IMR-90 (cell line): ENCODE measurements around the gene LRPAP1. TPM values are rescaled to one million over a fixed set of nuclear protein-coding genes. Genes with fewer than 3 reads are reported as not detected.

Experiments
- ATAC-seq: fragments of 200-7000 bp; cut with Tn5 transposase; 2 replicates; pipeline ENCODE4 v1.9.1; 2020; ENCODE audit warnings: low read depth, mild to moderate bottlenecking, moderate library complexity
- BruUV-seq: library from RNA; stranded (reverse); fragments of 400-500 nt; replicated peaks from 2 replicates; lab custom pipeline; 2021; lab: Mats Ljungman, UMichigan
- CTCF ChIA-PET: fragments of 300-600 bp; formaldehyde crosslinking; extraction: SDS; loops from one replicate; lab custom pipeline; 2021; ENCODE audit warnings: antibody characterized with exemption; lab: Yijun Ruan, JAX
- POLR2A ChIA-PET: fragments of 300-600 bp; sonication (Branson Sonifier 250); formaldehyde crosslinking; loops from one replicate; lab custom pipeline; 2022; ENCODE audit warnings: antibody characterized with exemption; ENCODE audit not compliant: unreplicated experiment; lab: Charles Lee
- DNase-seq: peaks from one replicate; pipeline ENCODE4 v3.0.0; 2013
- H2AFZ ChIP-seq: replicated peaks from 2 replicates; pipeline ENCODE3; 2013; ENCODE audit warnings: low read length, mild to moderate bottlenecking; ENCODE audit not compliant: poor library complexity
- H2AK5ac ChIP-seq: 2 replicates; pipeline ENCODE4 v1.6.1; 2013; ENCODE audit warnings: low read depth, low read length, inconsistent platforms
- H2AK9ac ChIP-seq: replicated peaks from 2 replicates; pipeline ENCODE3; 2013; ENCODE audit warnings: mild to moderate bottlenecking, low read depth, low read length, moderate library complexity; ENCODE audit not compliant: poor library complexity
- H2BK120ac ChIP-seq: 2 replicates; pipeline ENCODE4 v1.6.1; 2013; ENCODE audit warnings: low read depth, low read length, inconsistent platforms
- H2BK15ac ChIP-seq: 3 replicates; pipeline ENCODE4 v1.6.1; 2013; ENCODE audit warnings: low read depth, low read length, inconsistent platforms
- H2BK20ac ChIP-seq: 2 replicates; pipeline ENCODE4 v1.6.1; 2013; ENCODE audit warnings: low read depth, mild to moderate bottlenecking, inconsistent platforms, low read length, moderate library complexity
- H2BK5ac ChIP-seq: 2 replicates; pipeline ENCODE4 v1.6.1; 2013; ENCODE audit warnings: mild to moderate bottlenecking, low read depth, low read length, inconsistent platforms; ENCODE audit not compliant: poor library complexity, severe bottlenecking
- H3K14ac ChIP-seq: replicated peaks from 2 replicates; pipeline ENCODE4 v1.6.1; 2013; ENCODE audit warnings: low read depth, low read length, inconsistent platforms
- H3K18ac ChIP-seq: 2 replicates; pipeline ENCODE4 v1.6.1; 2013; ENCODE audit warnings: low read depth, low read length, control low read depth
- H3K23ac ChIP-seq: 2 replicates; pipeline ENCODE4 v1.6.1; 2013; ENCODE audit warnings: low read depth, low read length, inconsistent platforms
- H3K27ac ChIP-seq: 2 replicates; pipeline ENCODE4 v1.5.1; 2013; ENCODE audit warnings: mild to moderate bottlenecking, control low read depth, low read length; ENCODE audit not compliant: insufficient read depth
- H3K27me3 ChIP-seq: 2 replicates; pipeline ENCODE4 v1.6.1; 2013; ENCODE audit warnings: low read length; ENCODE audit not compliant: control insufficient read depth, insufficient read depth
- H3K36me3 ChIP-seq: 2 replicates; pipeline ENCODE4 v1.6.1; 2013; ENCODE audit warnings: low read length, mixed read lengths; ENCODE audit not compliant: control insufficient read depth, insufficient read depth
- H3K4ac ChIP-seq: 2 replicates; pipeline ENCODE4 v1.6.1; 2013; ENCODE audit warnings: low read depth, low read length, inconsistent platforms
- H3K4me1 ChIP-seq: 2 replicates; pipeline ENCODE4 v1.6.1; 2013; ENCODE audit warnings: low read length, mixed read lengths; ENCODE audit not compliant: control insufficient read depth, insufficient read depth
- H3K4me2 ChIP-seq: 2 replicates; pipeline ENCODE4 v1.6.1; 2013; ENCODE audit warnings: low read depth, mild to moderate bottlenecking, control low read depth, low read length, moderate library complexity
- H3K4me3 ChIP-seq: 2 replicates; pipeline ENCODE4 v1.5.1; 2013; ENCODE audit warnings: low read depth, mild to moderate bottlenecking, control low read depth, low read length, moderate library complexity; ENCODE audit not compliant: insufficient read depth
- H3K56ac ChIP-seq: 2 replicates; pipeline ENCODE4 v1.6.1; 2013; ENCODE audit warnings: low read length, inconsistent platforms; ENCODE audit not compliant: insufficient read depth; ENCODE audit errors: extremely low read depth
- H3K79me1 ChIP-seq, 2 experiments: 2 replicates each; pipeline ENCODE4 v1.6.1; 2013; ENCODE audit warnings: low read length in 2 of 2, inconsistent platforms in 1 of 2, low read depth in 1 of 2
- H3K9ac ChIP-seq: 2 replicates; pipeline ENCODE4 v1.6.1; 2013; ENCODE audit warnings: low read depth, low read length, control low read depth
- H3K9me1 ChIP-seq: 2 replicates; pipeline ENCODE4 v1.6.1; 2013; ENCODE audit warnings: low read length, inconsistent platforms; ENCODE audit not compliant: insufficient read depth
- H3K9me3 ChIP-seq: 2 replicates; pipeline ENCODE4 v1.6.1; 2013; ENCODE audit warnings: low read length; ENCODE audit not compliant: control insufficient read depth, insufficient read depth
- H4K20me1 ChIP-seq: 2 replicates; pipeline ENCODE4 v1.6.1; 2013; ENCODE audit warnings: low read length, inconsistent platforms; ENCODE audit not compliant: insufficient read depth
- H4K5ac ChIP-seq: 2 replicates; pipeline ENCODE4 v1.6.1; 2013; ENCODE audit warnings: mild to moderate bottlenecking, low read depth, low read length, control low read depth
- H4K8ac ChIP-seq, 2 experiments: 2 replicates each; pipeline ENCODE4 v1.6.1; 2013; ENCODE audit warnings: low read depth in 2 of 2, low read length in 2 of 2, control low read depth in 1 of 2, inconsistent platforms in 1 of 2
- H4K91ac ChIP-seq: 2 replicates; pipeline ENCODE4 v1.6.1; 2013; ENCODE audit warnings: low read depth, low read length, inconsistent platforms; ENCODE audit not compliant: insufficient read depth
- BHLHE40 ChIP-seq: fragments of 150-350 bp; IDR thresholded peaks from 2 replicates; pipeline ENCODE4 v1.6.1; 2016; ENCODE audit warnings: mild to moderate bottlenecking, low read depth, low read length
- CEBPB ChIP-seq: IDR thresholded peaks from 2 replicates; pipeline ENCODE4 v1.6.1; 2012; ENCODE audit warnings: low read depth, low read length, improper control_type of control experiment
- CHD1 ChIP-seq: IDR thresholded peaks from 2 replicates; pipeline ENCODE4 v1.6.1; 2012; ENCODE audit warnings: low read depth, low read length, improper control_type of control experiment
- ELK1 ChIP-seq: fragments of 150-350 bp; IDR thresholded peaks from 2 replicates; pipeline ENCODE4 v1.6.1; 2016; ENCODE audit warnings: low read depth, mild to moderate bottlenecking, low read length, moderate library complexity, borderline replicate concordance
- FOS ChIP-seq: fragments of 150-350 bp; IDR thresholded peaks from 2 replicates; pipeline ENCODE4 v1.6.1; 2016; ENCODE audit warnings: low read depth, low read length
- MAFK ChIP-seq: IDR thresholded peaks from 2 replicates; pipeline ENCODE4 v1.6.1; 2012; ENCODE audit warnings: low read depth, low read length, improper control_type of control experiment
- MAZ ChIP-seq: IDR thresholded peaks from 2 replicates; pipeline ENCODE4 v1.6.1; 2012; ENCODE audit warnings: low read depth, mild to moderate bottlenecking, low read length, improper control_type of control experiment, moderate library complexity, borderline replicate concordance
- MXI1 ChIP-seq: IDR thresholded peaks from 2 replicates; pipeline ENCODE4 v1.6.1; 2012; ENCODE audit warnings: low read depth, mild to moderate bottlenecking, low read length, moderate library complexity, borderline replicate concordance
- NFE2L2 ChIP-seq: fragments of 150-350 bp; IDR thresholded peaks from 2 replicates; pipeline ENCODE4 v1.6.1; 2016; ENCODE audit warnings: low read depth, mild to moderate bottlenecking, low read length
- POLR2A ChIP-seq: IDR thresholded peaks from 2 replicates; pipeline ENCODE4 v1.6.1; 2012; ENCODE audit warnings: mild to moderate bottlenecking, low read depth, low read length
- RAD21 ChIP-seq: IDR thresholded peaks from 2 replicates; pipeline ENCODE4 v1.6.1; 2012; ENCODE audit warnings: low read length, improper control_type of control experiment
- RCOR1 ChIP-seq: IDR thresholded peaks from 2 replicates; pipeline ENCODE4 v1.6.1; 2012; ENCODE audit warnings: mild to moderate bottlenecking, low read length, improper control_type of control experiment; ENCODE audit not compliant: insufficient replicate concordance
- RFX5 ChIP-seq: IDR thresholded peaks from 2 replicates; pipeline ENCODE4 v1.8.0; 2012; ENCODE audit warnings: low read depth, mild to moderate bottlenecking, low read length, moderate library complexity
- SMC3 ChIP-seq: fragments of 150-350 bp; IDR thresholded peaks from 2 replicates; pipeline ENCODE4 v1.6.1; 2016; ENCODE audit warnings: low read depth, mild to moderate bottlenecking, antibody characterized with exemption, low read length, moderate library complexity
- USF2 ChIP-seq: fragments of 150-350 bp; IDR thresholded peaks from 2 replicates; pipeline ENCODE4 v1.6.1; 2017; ENCODE audit warnings: mild to moderate bottlenecking, antibody characterized with exemption, low read length, low read depth
- WGBS, 2 experiments: methylation state at CpG; one replicate each; pipeline versions ENCODE4 v1.1.5 to v1.1.7; 2013; ENCODE audit warnings: missing lambda C conversion rate in 2 of 2; ENCODE audit not compliant: insufficient read length in 1 of 2; ENCODE audit errors: extremely low coverage in 2 of 2; 5-methylcytosine and 5-hydroxymethylcytosine counted together
- dilution Hi-C: fragments of 300-500 bp; cut with HindIII; formaldehyde crosslinking; loops from one replicate; pipeline ENCODE4 v1.14.3; 2018; ENCODE audit warnings: low sequenced_read_pairs; ENCODE audit not compliant: unreplicated experiment
- in situ Hi-C: fragments of 300-500 bp; cut with MboI; formaldehyde crosslinking; loops from 3 replicates; pipeline ENCODE4 v1.14.3; 2019; ENCODE audit warnings: low sequenced_read_pairs, inconsistent platforms, mixed read lengths
- intact Hi-C: fragments of 100-400 bp; cut with micrococcal nuclease; formaldehyde crosslinking; loops from 2 replicates; pipeline ENCODE4 v1.10.0; 2022
- polyA plus RNA-seq, 3 experiments: library from polyadenylated mRNA; depleted of rRNA; stranded (reverse); fragments of >200 nt; gene quantifications; 2 replicates each; pipeline ENCODE4 v1.2.3, GENCODE V29; 2012; ENCODE audit warnings: low replicate concordance in 1 of 3
- total RNA-seq: library from RNA; depleted of rRNA; stranded (reverse); fragments of >200 nt; gene quantifications from 2 replicates; pipeline ENCODE4 v1.2.3, GENCODE V29; 2012
- TF ChIP-seq, protein P1 (sequence below): conservative IDR thresholded peaks from 2 replicates; pipeline ENCODE4 v1.5.1; 2012; ENCODE audit warnings: mild to moderate bottlenecking, low read depth, low read length, improper control_type of control experiment

Gene LRPAP1
- total and polyA plus RNA-seq, 2 of the 4 experiments (the other 2 are of a cell fraction) = 135 to 175 TPM

GRCh38 chr4:3518511-3518880 is 13.7 kb downstream of the LRPAP1 start:
- Histone ChIP-seq H4K20me1 (peaks cover 8% of the 10 kb centered on the region), H4K5ac (no peak overlapping the region), H4K8ac (no peak overlapping the region), H3K9ac (no peak overlapping the region), H3K27me3 (no peaks in the 10 kb centered on the region), H2AFZ (no peak overlapping the region), H2BK5ac (no peak overlapping the region), H2AK9ac (no peak overlapping the region), H2BK15ac (no peak overlapping the region), H3K4me1 (no peaks in the 10 kb centered on the region), H3K4ac (no peak overlapping the region), H3K9me3 (no peaks in the 10 kb centered on the region), H3K56ac (no peak overlapping the region), H2AK5ac (no peak overlapping the region), H2BK20ac (no peak overlapping the region), H3K23ac (no peak overlapping the region), H3K4me2 (no peak overlapping the region), H2BK120ac (no peak overlapping the region), H3K79me1 (no peaks in the 10 kb centered on the region), H3K18ac (no peak overlapping the region), H3K14ac (no peak overlapping the region), H4K91ac (no peak overlapping the region), H3K27ac (no peak overlapping the region), H3K4me3 (no peak overlapping the region), H3K9me1 (no peaks in the 10 kb centered on the region), H3K36me3 (peaks cover 72% of the 10 kb centered on the region)
- intact Hi-C loops = no loop called here
- ATAC-seq (no peak), DNase-seq (no peak)
- ChIA-PET POLR2A (no interaction called here), CTCF (no interaction called here)
- BruUV-seq = no TSS peak
- no peak for TF ChIP-seq MXI1
- no peak for TF ChIP-seq MAFK
- TF ChIP-seq NFE2L2 = no peak
- no peak for TF ChIP-seq ELK1
- no peak for TF ChIP-seq CHD1
- no peak for TF ChIP-seq POLR2A
- TF ChIP-seq, protein P1, sequence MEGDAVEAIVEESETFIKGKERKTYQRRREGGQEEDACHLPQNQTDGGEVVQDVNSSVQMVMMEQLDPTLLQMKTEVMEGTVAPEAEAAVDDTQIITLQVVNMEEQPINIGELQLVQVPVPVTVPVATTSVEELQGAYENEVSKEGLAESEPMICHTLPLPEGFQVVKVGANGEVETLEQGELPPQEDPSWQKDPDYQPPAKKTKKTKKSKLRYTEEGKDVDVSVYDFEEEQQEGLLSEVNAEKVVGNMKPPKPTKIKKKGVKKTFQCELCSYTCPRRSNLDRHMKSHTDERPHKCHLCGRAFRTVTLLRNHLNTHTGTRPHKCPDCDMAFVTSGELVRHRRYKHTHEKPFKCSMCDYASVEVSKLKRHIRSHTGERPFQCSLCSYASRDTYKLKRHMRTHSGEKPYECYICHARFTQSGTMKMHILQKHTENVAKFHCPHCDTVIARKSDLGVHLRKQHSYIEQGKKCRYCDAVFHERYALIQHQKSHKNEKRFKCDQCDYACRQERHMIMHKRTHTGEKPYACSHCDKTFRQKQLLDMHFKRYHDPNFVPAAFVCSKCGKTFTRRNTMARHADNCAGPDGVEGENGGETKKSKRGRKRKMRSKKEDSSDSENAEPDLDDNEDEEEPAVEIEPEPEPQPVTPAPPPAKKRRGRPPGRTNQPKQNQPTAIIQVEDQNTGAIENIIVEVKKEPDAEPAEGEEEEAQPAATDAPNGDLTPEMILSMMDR = no peak
- TF ChIP-seq USF2 = no peak
- no peak for TF ChIP-seq RFX5
- TF ChIP-seq SMC3 = no peak
- TF ChIP-seq RAD21 = no peak
- no peak for TF ChIP-seq MAZ
- TF ChIP-seq CEBPB = no peak
- TF ChIP-seq FOS = no peak
- TF ChIP-seq RCOR1 = no peak
- no peak for TF ChIP-seq BHLHE40
- 100% methylated on average over 1 of the region's 11 CpGs; no CpG with 5 or more reads in 1 of the 2 experiments for WGBS, 2 experiments
- dilution Hi-C loops = no loop called here
- in situ Hi-C loops = no loop called here
